H9 (cell line): ENCODE results near the gene POLH. TPM values are rescaled to one million over a fixed set of nuclear protein-coding genes. Genes with fewer than 3 reads are reported as not detected.
A peak's percentile ranks its signal among the peaks of the same experiment; 100 is the strongest.

ENCODE experiments used
- DNase-seq: peaks from one replicate; pipeline ENCODE4 v3.0.0-alpha.2; 2017
- H2AFZ ChIP-seq: one replicate; pipeline ENCODE4 v1.6.1; 2013; ENCODE audit warnings: mild to moderate bottlenecking, low read length, control low read depth, moderate library complexity
- H2AK5ac ChIP-seq: 2 replicates; pipeline ENCODE4 v1.6.1; 2013; ENCODE audit warnings: low read length, control low read depth, mixed read lengths; ENCODE audit not compliant: insufficient read length
- H2BK120ac ChIP-seq: one replicate; pipeline ENCODE4 v1.6.1; 2013; ENCODE audit warnings: low read depth, mild to moderate bottlenecking, low read length, control low read depth, inconsistent platforms; ENCODE audit not compliant: poor library complexity, severe bottlenecking
- H2BK12ac ChIP-seq: 2 replicates; pipeline ENCODE4 v1.6.1; 2013; ENCODE audit warnings: low read length, control low read depth, mixed read lengths, low read depth; ENCODE audit not compliant: insufficient read length
- H2BK15ac ChIP-seq: 2 replicates; pipeline ENCODE4 v1.6.1; 2013; ENCODE audit warnings: low read depth, low read length, control low read depth
- H2BK20ac ChIP-seq: one replicate; pipeline ENCODE4 v1.6.1; 2013; ENCODE audit warnings: low read depth, mild to moderate bottlenecking, low read length, control low read depth, inconsistent platforms; ENCODE audit not compliant: poor library complexity, severe bottlenecking
- H2BK5ac ChIP-seq: 2 replicates; pipeline ENCODE4 v1.6.1; 2013; ENCODE audit warnings: low read length, control low read depth, mixed read lengths; ENCODE audit not compliant: insufficient read length
- H3K14ac ChIP-seq: 2 replicates; pipeline ENCODE4 v1.6.1; 2013; ENCODE audit warnings: low read length, control low read depth; ENCODE audit not compliant: insufficient read depth
- H3K18ac ChIP-seq: 2 replicates; pipeline ENCODE4 v1.6.1; 2013; ENCODE audit warnings: low read depth, mild to moderate bottlenecking, mixed read lengths, low read length, control low read depth; ENCODE audit not compliant: insufficient read length
- H3K23ac ChIP-seq: 2 replicates; pipeline ENCODE4 v1.6.1; 2013; ENCODE audit warnings: low read length, control low read depth, mixed read lengths, low read depth; ENCODE audit not compliant: insufficient read length
- H3K23me2 ChIP-seq: 2 replicates; pipeline ENCODE4 v1.6.1; 2013; ENCODE audit warnings: low read depth, mild to moderate bottlenecking, mixed read lengths, low read length, control low read depth; ENCODE audit not compliant: insufficient read length, poor library complexity, severe bottlenecking
- H3K27ac ChIP-seq: 2 replicates; pipeline ENCODE4 v1.5.1; 2013; ENCODE audit warnings: low read length, control low read depth, mixed read lengths, low read depth; ENCODE audit not compliant: insufficient read length
- H3K27me3 ChIP-seq: 2 replicates; pipeline ENCODE4 v1.6.1; 2013; ENCODE audit warnings: low read length, control low read depth, inconsistent platforms; ENCODE audit not compliant: insufficient read depth
- H3K4ac ChIP-seq: 2 replicates; pipeline ENCODE4 v1.6.1; 2013; ENCODE audit warnings: low read depth, mild to moderate bottlenecking, control low read depth, inconsistent platforms, low read length, moderate library complexity
- H3K4me1 ChIP-seq: 2 replicates; pipeline ENCODE4 v1.6.1; 2013; ENCODE audit warnings: low read length, control low read depth, inconsistent platforms; ENCODE audit not compliant: insufficient read depth
- H3K4me2 ChIP-seq: 2 replicates; pipeline ENCODE4 v1.6.1; 2013; ENCODE audit warnings: low read length, control low read depth, mixed read lengths; ENCODE audit not compliant: insufficient read length, insufficient read depth
- H3K56ac ChIP-seq: 2 replicates; pipeline ENCODE4 v1.6.1; 2013; ENCODE audit warnings: low read depth, mild to moderate bottlenecking, mixed read lengths, low read length, control low read depth; ENCODE audit not compliant: insufficient read length
- H3K79me1 ChIP-seq: 2 replicates; pipeline ENCODE4 v1.6.1; 2013; ENCODE audit warnings: low read depth, mild to moderate bottlenecking, moderate library complexity, low read length, control low read depth, inconsistent platforms; ENCODE audit not compliant: insufficient read depth, poor library complexity, severe bottlenecking
- H3K79me2 ChIP-seq: 2 replicates; pipeline ENCODE4 v1.6.1; 2013; ENCODE audit warnings: low read length, control low read depth, inconsistent platforms; ENCODE audit not compliant: insufficient read depth
- H3K9ac ChIP-seq: 2 replicates; pipeline ENCODE4 v1.6.1; 2013; ENCODE audit warnings: low read length, control low read depth, mixed read lengths; ENCODE audit not compliant: insufficient read length; ENCODE audit errors: extremely low read depth
- H3K9me3 ChIP-seq: one replicate; pipeline ENCODE4 v1.6.1; 2013; ENCODE audit warnings: low read depth, low read length, inconsistent platforms; ENCODE audit not compliant: control insufficient read depth
- H3T11ph ChIP-seq: one replicate; pipeline ENCODE4 v1.6.1; 2013; ENCODE audit warnings: mild to moderate bottlenecking, low read length, control low read depth, inconsistent platforms
- H4K20me1 ChIP-seq: one replicate; pipeline ENCODE4 v1.6.1; 2013; ENCODE audit not compliant: control insufficient read depth, insufficient read length, insufficient read depth
- H4K5ac ChIP-seq: 2 replicates; pipeline ENCODE4 v1.6.1; 2013; ENCODE audit warnings: low read depth, mild to moderate bottlenecking, mixed read lengths, low read length, control low read depth; ENCODE audit not compliant: insufficient read length
- H4K8ac ChIP-seq: replicated peaks from 2 replicates; pipeline ENCODE4 v1.6.1; 2013; ENCODE audit warnings: low read length, control low read depth, mixed read lengths, low read depth; ENCODE audit not compliant: insufficient read length
- H4K91ac ChIP-seq: 2 replicates; pipeline ENCODE4 v1.6.1; 2013; ENCODE audit warnings: low read depth, mild to moderate bottlenecking, moderate library complexity, mixed read lengths, low read length, control low read depth; ENCODE audit not compliant: insufficient read length
- H3K27ac Mint-ChIP-seq, 3 experiments: 2 replicates in 2 of 3; 3 replicates in 1 of 3; pipeline ENCODE4 v1.8.0; 2020 to 2021; ENCODE audit warnings: mixed read lengths in 3 of 3, mild to moderate bottlenecking in 1 of 3, moderate library complexity in 1 of 3
- H3K27me3 Mint-ChIP-seq: 2 replicates; pipeline ENCODE4 v1.8.0; 2021; ENCODE audit warnings: low read depth, mild to moderate bottlenecking, moderate library complexity, mixed read lengths
- H3K36me3 Mint-ChIP-seq, 3 experiments: 2 replicates in 2 of 3; 3 replicates in 1 of 3; pipeline ENCODE4 v1.8.0; 2020 to 2021; ENCODE audit warnings: low read depth in 3 of 3, mixed read lengths in 3 of 3; ENCODE audit not compliant: insufficient read depth in 1 of 3
- H3K4me1 Mint-ChIP-seq, 2 experiments: 2 replicates each; pipeline ENCODE4 v1.8.0; 2020; ENCODE audit warnings: mixed read lengths in 2 of 2
- H3K4me3 Mint-ChIP-seq, 2 experiments: 2 replicates in 1 of 2; 3 replicates in 1 of 2; pipeline ENCODE4 v1.8.0; 2020 to 2021; ENCODE audit warnings: mild to moderate bottlenecking in 2 of 2, mixed read lengths in 2 of 2, moderate library complexity in 1 of 2
- H3K9me3 Mint-ChIP-seq, 2 experiments: 2 replicates in 1 of 2; 3 replicates in 1 of 2; pipeline ENCODE4 v1.8.0; 2020; ENCODE audit warnings: mild to moderate bottlenecking in 2 of 2, mixed read lengths in 2 of 2, moderate library complexity in 1 of 2
- WGBS: extraction: QIAGEN DNeasy Blood & Tissue Kit; methylation state at CpG from one replicate; pipeline ENCODE4 v1.1.7; 2013; ENCODE audit warnings: missing lambda C conversion rate, low lambda C conversion rate, mixed read lengths; ENCODE audit not compliant: insufficient read length; ENCODE audit errors: extremely low coverage; 5-methylcytosine and 5-hydroxymethylcytosine counted together
- total RNA-seq: library from RNA; stranded (reverse); gene quantifications from 2 replicates; pipeline ENCODE4 v1.2.1, GENCODE V29; 2021
- TF ChIP-seq, protein P1 (sequence below): fragments of 200-600 bp; sonication (generic); conservative IDR thresholded peaks from 3 replicates; pipeline ENCODE4 v1.8.0; 2021; ENCODE audit warnings: antibody characterized with exemption, mild to moderate bottlenecking

POLH gene
- total RNA-seq, 1 experiment from 2014 or later: 12.6 TPM

DNA sequence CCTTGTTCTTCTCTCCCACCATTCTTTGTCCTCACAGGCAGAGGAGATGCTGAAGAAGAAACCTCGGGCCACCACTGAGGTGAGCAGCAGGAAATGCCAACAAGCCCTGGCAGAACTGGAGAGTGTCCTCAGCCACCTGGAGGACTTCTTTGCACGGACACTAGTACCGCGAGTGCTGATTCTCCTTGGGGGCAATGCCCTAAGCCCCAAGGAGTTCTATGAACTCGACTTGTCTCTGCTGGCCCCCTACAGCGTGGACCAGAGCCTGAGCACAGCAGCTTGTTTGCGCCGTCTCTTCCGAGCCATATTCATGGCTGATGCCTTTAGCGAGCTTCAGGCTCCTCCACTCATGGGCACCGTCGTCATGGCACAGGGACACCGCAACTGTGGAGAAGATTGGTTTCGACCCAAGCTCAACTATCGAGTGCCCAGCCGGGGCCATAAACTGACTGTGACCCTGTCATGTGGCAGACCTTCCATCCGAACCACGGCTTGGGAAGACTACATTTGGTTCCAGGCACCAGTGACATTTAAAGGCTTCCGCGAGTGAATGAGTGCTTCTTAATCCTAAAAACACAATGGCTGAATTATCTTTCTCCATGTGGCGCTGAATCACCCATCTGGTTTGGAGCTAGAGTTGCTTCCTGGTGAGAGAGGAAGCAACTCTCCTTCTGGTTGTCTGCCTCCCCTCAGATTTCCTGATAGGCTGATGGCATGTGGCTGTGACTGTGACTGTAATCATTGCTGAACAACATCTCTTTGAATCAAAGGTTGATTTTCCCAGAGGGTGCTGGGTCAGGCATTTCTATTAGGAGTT is 64.2 kb downstream of the POLH start:
- H4K8ac ChIP-seq: no peak overlapping the region
- H3K18ac ChIP-seq: no peak overlapping the region
- no peaks in the 10 kb centered on the region for H3K9me3 Mint-ChIP-seq
- H2BK20ac ChIP-seq: no peak overlapping the region
- H3K27ac ChIP-seq: no peak overlapping the region
- H2BK120ac ChIP-seq: no peak overlapping the region
- H3K4ac ChIP-seq: no peak overlapping the region
- H3K14ac ChIP-seq: no peak overlapping the region
- H3K36me3 Mint-ChIP-seq: peaks cover 25 to 51% (median 51%) of the 10 kb centered on the region in 3 experiments; a peak in 6 of 7 replicates
- H3K79me2 ChIP-seq: peaks cover 11% of the 10 kb centered on the region; the same call in 1 of the 2 replicates
- peak overlapping the region in 2 of 3 experiments; percentile 23 to 50; a peak in 2 of 7 replicates for H3K27ac Mint-ChIP-seq
- no peak for DNase-seq
- no peak overlapping the region; a peak in 1 of 5 replicates for H3K4me3 Mint-ChIP-seq
- TF ChIP-seq, protein P1, sequence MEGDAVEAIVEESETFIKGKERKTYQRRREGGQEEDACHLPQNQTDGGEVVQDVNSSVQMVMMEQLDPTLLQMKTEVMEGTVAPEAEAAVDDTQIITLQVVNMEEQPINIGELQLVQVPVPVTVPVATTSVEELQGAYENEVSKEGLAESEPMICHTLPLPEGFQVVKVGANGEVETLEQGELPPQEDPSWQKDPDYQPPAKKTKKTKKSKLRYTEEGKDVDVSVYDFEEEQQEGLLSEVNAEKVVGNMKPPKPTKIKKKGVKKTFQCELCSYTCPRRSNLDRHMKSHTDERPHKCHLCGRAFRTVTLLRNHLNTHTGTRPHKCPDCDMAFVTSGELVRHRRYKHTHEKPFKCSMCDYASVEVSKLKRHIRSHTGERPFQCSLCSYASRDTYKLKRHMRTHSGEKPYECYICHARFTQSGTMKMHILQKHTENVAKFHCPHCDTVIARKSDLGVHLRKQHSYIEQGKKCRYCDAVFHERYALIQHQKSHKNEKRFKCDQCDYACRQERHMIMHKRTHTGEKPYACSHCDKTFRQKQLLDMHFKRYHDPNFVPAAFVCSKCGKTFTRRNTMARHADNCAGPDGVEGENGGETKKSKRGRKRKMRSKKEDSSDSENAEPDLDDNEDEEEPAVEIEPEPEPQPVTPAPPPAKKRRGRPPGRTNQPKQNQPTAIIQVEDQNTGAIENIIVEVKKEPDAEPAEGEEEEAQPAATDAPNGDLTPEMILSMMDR: no peak
- peaks cover 3% of the 10 kb centered on the region for H3K79me1 ChIP-seq
- H3K56ac ChIP-seq: no peak overlapping the region
- WGBS: no CpG with 5 or more reads among the region's 21 CpGs
- H2BK5ac ChIP-seq: no peak overlapping the region
- H4K5ac ChIP-seq: no peak overlapping the region
- H2AK5ac ChIP-seq: no peak overlapping the region
- no peaks in the 10 kb centered on the region; the same call in 1 of the 2 replicates for H3K4me1 ChIP-seq
- no peak overlapping the region for H2AFZ ChIP-seq
- no peak overlapping the region for H2BK15ac ChIP-seq
- no peak overlapping the region for H4K91ac ChIP-seq
- no peaks in the 10 kb centered on the region for H3K9me3 ChIP-seq
- peaks cover 6% of the 10 kb centered on the region for H3K23me2 ChIP-seq
- no peaks in the 10 kb centered on the region for H3K27me3 Mint-ChIP-seq
- no peak overlapping the region for H3K4me2 ChIP-seq
- H4K20me1 ChIP-seq: no peaks in the 10 kb centered on the region
- H3K4me1 Mint-ChIP-seq: peaks cover 25 to 28% of the 10 kb centered on the region in 2 experiments
- no peak overlapping the region for H3T11ph ChIP-seq
- no peak overlapping the region for H3K23ac ChIP-seq
- H3K27me3 ChIP-seq: no peaks in the 10 kb centered on the region
- H2BK12ac ChIP-seq: no peak overlapping the region
- H3K9ac ChIP-seq: no peak overlapping the region
